AG09319 (cell line): ENCODE measurements around the gene VMP1.

Experiments used
- DNase-seq: peaks from one replicate; pipeline ENCODE4 v3.0.0-alpha.2; 2010; ENCODE audit warnings: low read depth; ENCODE audit errors: extremely low read depth
- TF ChIP-seq, protein P1 (sequence below): IDR thresholded peaks from 2 replicates; pipeline ENCODE4 v1.5.1; 2011; ENCODE audit warnings: low read depth, mild to moderate bottlenecking, inconsistent platforms, low read length, moderate library complexity

The VMP1 gene

DNA sequence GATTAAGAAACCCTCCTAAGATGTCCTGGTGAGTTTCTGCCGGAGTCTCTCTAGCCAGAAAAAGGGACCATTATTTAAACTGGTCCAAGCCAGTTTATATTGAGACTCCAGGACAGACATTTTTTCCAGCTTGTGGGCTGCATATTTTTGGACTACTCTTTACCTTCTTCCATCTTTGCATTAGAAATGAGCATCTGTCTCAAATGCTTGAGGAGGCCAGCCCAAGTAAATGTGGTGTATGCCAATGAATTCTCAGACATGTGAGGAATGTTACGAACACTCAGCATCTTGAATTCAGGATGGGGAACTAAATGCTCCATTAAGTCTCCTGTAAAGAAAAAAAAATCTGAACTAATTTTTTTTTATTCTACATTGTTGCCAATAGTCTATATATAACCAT lies 166.9 kb downstream of the VMP1 start:
- DNase-seq, result no peak
- TF ChIP-seq, protein P1, sequence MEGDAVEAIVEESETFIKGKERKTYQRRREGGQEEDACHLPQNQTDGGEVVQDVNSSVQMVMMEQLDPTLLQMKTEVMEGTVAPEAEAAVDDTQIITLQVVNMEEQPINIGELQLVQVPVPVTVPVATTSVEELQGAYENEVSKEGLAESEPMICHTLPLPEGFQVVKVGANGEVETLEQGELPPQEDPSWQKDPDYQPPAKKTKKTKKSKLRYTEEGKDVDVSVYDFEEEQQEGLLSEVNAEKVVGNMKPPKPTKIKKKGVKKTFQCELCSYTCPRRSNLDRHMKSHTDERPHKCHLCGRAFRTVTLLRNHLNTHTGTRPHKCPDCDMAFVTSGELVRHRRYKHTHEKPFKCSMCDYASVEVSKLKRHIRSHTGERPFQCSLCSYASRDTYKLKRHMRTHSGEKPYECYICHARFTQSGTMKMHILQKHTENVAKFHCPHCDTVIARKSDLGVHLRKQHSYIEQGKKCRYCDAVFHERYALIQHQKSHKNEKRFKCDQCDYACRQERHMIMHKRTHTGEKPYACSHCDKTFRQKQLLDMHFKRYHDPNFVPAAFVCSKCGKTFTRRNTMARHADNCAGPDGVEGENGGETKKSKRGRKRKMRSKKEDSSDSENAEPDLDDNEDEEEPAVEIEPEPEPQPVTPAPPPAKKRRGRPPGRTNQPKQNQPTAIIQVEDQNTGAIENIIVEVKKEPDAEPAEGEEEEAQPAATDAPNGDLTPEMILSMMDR, result no peak

DNA sequence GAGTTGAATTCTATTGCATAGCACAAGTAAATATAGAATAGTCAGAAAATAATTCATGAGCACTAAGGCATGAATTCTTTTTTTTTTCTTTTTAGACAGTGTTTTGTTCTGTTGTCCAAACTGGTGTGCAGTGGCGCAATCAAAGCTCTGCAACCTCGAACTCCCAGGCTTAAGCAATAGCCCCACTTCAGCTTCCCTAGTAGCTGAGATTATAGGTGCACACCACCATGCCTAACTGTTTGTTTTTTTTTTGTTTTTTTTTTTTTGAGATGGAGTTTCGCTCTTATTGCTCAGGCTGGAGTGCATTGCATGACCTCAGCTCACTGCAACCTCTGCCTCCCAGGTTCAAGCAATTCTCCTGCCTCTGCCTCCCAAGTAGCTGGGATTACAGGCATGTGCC lies 168.7 kb downstream of the VMP1 start:
- TF ChIP-seq, protein P1, result no peak
- no peak for DNase-seq

DNA sequence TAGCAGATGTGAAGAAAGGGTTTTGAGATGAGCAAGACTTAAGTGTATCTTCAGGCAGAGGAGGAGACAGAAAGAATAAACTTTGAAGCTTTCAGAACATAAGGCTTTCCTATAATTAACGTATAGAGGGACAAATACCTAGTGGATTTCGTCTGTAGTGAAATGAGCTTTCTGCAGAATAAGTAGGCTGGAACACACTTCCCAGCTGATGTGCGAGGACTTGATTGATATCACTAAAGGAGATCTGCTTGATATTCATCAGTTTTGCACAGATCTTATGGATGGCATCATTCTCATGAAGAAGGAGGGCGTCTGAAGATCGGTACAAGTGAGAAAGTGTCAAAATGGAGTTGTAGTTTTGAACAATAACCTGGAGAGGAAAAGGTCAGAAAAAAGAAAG lies 170.5 kb downstream of the VMP1 start:
- TF ChIP-seq, protein P1, result no peak
- DNase-seq, result no peak

DNA sequence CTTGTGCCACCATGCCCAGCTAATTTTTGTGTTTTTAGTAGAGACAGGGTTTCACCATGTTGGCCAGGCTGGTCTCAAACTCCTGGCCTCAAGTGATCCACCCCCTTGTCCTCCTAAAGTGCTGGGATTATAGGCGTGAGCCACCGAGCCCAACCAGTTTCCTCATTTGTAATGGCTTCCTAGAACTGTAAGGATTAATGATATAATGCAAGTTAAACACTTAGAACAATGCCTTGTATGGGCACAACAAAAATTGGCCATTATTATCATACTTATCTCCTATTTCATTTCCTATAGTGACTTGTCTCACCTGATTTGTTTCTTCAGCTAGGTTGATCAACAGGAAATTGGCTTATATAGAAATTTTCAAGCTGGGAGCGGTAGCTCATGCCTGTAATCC lies 171.2 kb downstream of the VMP1 start:
- TF ChIP-seq, protein P1, result no peak

DNA sequence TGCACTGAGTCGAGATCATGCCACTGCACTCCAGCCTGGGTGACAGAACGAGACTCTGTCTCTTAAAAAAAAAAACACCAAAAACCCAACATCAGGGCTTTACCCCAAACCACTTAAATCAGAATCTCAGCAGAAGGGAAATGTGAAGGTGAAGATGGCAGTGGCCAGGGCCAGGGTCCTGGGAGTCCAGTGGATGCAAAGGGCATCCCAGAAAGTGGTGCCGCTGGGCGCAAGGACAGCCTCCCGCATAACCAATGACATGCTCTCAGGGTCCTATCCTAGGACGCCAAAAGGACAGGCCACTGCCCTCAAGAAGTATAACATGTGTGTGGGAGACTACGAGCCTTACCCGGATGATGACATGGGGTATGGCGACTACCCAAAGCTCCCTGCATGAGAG lies 177.4 kb downstream of the VMP1 start:
- TF ChIP-seq, protein P1, result no peak

More for the DNA sequence above, 171.2 kb downstream of the VMP1 start:
- DNase-seq, result no peak

DNA sequence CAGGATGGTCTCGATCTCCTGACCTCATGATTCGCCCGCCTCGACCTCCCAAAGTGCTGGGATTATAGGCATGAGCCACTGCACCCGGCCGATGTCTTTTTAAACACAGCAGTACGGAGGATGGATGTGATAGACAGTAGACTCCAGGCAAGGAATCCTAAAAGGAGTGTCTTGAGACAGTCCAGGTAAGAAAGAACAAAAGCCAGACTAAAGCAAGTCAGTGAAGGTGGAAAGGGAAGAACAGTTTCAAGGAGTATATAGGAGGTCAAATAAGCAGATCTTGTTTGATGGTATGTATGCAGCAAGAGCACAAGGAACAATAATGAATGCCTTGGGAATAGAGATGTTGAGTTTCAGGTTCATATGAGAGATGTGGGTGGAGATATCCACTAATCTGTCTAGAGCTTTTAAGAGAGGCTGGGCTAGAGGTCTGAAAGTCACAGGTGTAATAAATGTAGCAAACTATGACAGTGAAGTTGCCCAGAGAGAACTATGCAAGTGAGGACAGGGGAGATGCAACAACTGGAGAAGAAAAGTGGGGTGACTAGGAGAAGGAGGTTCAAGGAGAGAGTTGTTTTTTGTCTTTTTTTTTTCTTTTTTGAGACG lies 180.8 kb downstream of the VMP1 start:
- TF ChIP-seq, protein P1, result no peak
- no peak for DNase-seq

More for the DNA sequence above, 177.4 kb downstream of the VMP1 start:
- no peak for DNase-seq

DNA sequence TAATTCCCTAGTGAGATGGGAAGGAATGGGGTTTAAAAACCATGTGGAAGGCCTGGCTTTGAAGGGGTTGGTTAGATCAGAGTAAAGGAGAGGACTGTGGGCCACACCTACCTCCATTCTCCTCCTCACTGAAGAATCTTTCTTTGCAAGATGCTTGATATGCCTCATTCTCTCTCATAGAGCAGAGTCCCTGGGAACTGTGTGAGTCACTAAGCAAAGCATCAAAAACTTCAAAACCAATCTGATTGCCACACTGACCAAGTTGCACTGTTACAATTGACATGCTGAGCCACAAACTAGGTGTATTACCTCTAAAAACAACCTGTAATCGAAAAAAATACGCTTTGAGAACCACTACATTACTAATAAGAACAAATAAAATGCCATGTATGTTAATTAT lies 183.3 kb downstream of the VMP1 start:
- TF ChIP-seq, protein P1, result no peak
- DNase-seq, result no peak
